ENCODE data around the gene DTX3.
"Not testable (repeated sequence)": the region's sequence is repeated elsewhere in the genome, so short reads cannot be mapped to it uniquely, and the experiment has no call there.

Gene DTX3

GRCh38 chr12:57583008-57583831, 21.4 kb upstream of the DTX3 start:
- peak; percentile 72 for DNase-seq

DNA sequence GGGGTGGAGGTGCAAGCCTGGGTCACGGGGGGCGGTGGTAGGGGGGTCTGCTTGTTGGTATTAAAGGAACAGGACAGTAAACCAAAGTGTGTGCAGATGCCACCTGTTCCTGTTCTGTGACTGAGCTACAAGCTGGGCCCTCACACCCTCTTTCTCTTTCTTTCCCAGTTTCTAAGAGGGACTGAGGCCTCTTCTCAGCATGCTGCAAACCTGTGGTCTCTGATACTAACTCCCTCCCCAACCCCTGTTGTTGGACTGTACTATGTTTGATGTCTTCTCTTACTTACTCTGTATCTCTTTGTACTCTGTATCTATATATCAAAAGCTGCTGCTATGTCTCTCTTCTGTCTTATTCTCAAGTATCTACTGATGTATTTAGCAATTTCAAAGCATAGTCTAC, 20.6 kb upstream of the DTX3 start:
- DNase-seq = no peak

- DNase-seq = no peak
Observed at GRCh38 chr12:57584690-57585089, 19.9 kb upstream of the DTX3 start.

GRCh38 chr12:57585156-57585555, 19.5 kb upstream of the DTX3 start:
- DNase-seq = no peak

- no peak for DNase-seq
Observed at GRCh38 chr12:57586128-57586527, 18.5 kb upstream of the DTX3 start.

- no peak for DNase-seq
Observed at GRCh38 chr12:57586832-57587429, 17.7 kb upstream of the DTX3 start.

DNA sequence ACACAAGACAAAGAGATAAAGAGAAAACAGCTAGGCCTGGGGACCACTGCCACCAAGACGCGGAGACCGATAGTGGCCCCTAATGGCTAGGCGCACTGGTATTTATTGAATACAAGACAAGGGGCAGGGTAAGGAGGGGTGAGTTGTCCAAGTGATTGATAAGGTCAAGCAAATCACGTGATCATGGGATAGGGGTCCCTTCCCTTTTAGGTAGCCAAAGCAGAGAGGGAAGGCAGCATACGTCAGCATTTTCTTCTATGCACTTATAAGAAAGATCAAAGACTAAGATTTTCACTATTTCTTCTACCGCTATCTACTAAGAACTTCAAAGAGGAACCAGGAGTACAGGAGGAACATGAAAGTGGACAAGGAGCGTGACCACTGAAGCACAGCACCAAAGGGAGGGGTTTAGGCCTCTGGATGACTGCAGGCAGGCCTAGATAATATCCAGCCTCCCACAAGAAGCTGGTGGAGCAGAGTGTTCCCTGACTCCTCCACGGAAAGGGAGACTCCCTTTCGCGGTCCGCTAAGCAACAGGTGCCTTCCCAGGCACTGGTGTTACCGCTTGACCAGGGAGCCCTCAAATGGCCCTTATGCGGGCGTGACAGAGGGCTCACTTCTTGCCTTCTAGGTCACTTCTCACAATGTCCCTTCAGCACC, 15.5 kb upstream of the DTX3 start:
- not testable (repeated sequence) for DNase-seq

GRCh38 chr12:57590479-57590863, 14.2 kb upstream of the DTX3 start:
- DNase-seq = no peak

GRCh38 chr12:57590864-57591781, 13.5 kb upstream of the DTX3 start, which contains the start of gene PIP4K2C:
TSS of gene PIP4K2C (plus strand) at chr12:57591192. CDS start at chr12:57591290, 98 bp downstream.
- peak; percentile 84 for DNase-seq

DNA sequence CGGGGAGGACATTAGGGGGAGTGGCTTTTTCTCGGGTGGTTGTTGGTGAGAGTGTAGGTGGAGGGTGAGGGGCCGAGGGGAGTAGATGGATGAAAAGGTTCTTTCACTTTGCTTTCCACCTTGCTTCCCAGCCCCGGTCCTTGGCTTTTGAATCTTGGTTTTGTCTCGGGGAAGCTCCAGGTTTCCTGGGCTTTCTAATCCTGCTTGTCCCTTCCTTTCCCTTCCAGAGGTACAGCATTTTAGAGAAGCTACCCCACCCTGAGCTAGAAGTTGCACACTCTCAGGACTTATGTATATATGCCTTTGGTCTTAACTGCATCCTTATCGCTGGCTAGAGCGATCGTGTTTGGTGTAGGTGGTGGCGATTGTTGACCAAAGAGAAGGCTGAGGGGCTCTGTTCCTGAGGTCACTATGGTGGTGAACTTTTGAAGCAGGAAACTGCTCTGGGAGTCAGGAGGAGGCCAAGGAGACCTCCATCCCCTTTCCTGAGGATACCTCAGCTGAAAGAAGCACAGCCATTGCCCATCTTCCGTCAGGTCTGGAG, 12.8 kb upstream of the DTX3 start:
- DNase-seq = no peak

GRCh38 chr12:57592551-57593165, 12.0 kb upstream of the DTX3 start:
- no peak for DNase-seq

GRCh38 chr12:57593187-57593586, 11.4 kb upstream of the DTX3 start:
- DNase-seq = no peak

GRCh38 chr12:57600395-57600794, 4.2 kb upstream of the DTX3 start:
- DNase-seq = no peak

- no peak for DNase-seq
Observed at GRCh38 chr12:57602544-57602943, 2.1 kb upstream of the DTX3 start.

DNA sequence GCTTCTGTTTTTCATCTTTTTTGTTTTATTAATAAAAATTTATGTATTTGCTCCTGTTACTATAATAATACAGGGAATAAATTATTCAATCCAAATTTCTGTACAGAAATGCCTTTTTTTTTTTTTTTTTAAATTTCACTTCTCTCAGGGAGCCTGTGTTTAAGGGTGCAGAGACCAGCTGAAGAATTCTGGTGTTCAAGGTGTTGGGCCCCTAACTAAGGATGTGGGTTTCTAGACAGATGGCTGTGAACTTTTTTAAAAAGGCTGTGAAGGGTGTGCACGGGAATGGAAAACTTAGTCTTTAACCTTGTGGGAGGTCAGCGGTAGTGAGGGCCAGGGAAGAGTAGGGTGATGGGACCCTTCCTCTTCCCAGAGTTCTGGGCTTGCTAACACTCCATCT, 1.3 kb upstream of the DTX3 start:
- no peak for DNase-seq

- no peak for DNase-seq
Observed at GRCh38 chr12:57603815-57604453, 690 bp upstream of the DTX3 start.

GRCh38 chr12:57604992-57605810, 577 bp downstream of the DTX3 start:
- DNase-seq = no peak

- DNase-seq = no peak
Observed at GRCh38 chr12:57605811-57606311, 1.2 kb downstream of the DTX3 start.

DNA sequence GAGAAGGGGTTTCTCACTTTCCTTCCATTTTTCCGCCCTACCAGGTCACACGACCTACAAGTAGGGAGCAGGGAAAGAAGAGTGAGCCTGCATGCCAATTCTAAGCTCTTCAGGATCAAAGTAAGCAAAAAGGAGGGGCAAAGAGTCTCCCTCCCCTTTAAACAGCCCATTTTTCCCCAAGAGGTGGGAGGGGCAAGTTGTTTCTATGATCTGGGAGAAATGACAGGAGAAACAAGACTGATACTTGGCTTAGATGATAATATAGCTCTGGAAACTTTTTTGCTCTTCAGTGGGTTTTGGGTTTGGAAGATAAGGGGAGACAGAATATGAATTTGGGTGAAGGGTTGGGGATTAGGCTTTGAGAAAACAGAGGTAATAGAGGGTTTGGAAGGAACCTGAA, 1.8 kb downstream of the DTX3 start:
- DNase-seq = no peak

- DNase-seq = no peak
Observed at GRCh38 chr12:57606821-57607220, 2.2 kb downstream of the DTX3 start.

Data from CD4-positive, alpha-beta T cell treated with Interleukin-17A for 4 hours (primary cell).